Osteoblast (primary cell): ENCODE results near the gene TREH. TPM values are rescaled to one million over a fixed set of nuclear protein-coding genes. Genes with fewer than 3 reads are reported as not detected.

ENCODE experiments used
- DNase-seq: peaks from one replicate; pipeline ENCODE4 v3.0.0; 2011; ENCODE audit warnings: low spot score, mixed read lengths; ENCODE audit not compliant: insufficient read length; ENCODE audit errors: missing footprints
- H2AFZ ChIP-seq: 2 replicates; pipeline ENCODE4 v1.6.0; 2011; ENCODE audit warnings: mild to moderate bottlenecking, low read length
- H3K27ac ChIP-seq: 2 replicates; pipeline ENCODE4 v1.5.1; 2011; ENCODE audit warnings: mild to moderate bottlenecking, low read depth, low read length, moderate library complexity
- H3K27me3 ChIP-seq: 2 replicates; pipeline ENCODE4 v1.6.0; 2012; ENCODE audit warnings: mild to moderate bottlenecking, control low read depth, inconsistent platforms, low read length, moderate library complexity; ENCODE audit not compliant: insufficient read depth
- H3K36me3 ChIP-seq: 2 replicates; pipeline ENCODE4 v1.5.1; 2011; ENCODE audit warnings: mild to moderate bottlenecking, low read length, control low read depth, moderate library complexity; ENCODE audit not compliant: insufficient read depth
- H3K4me1 ChIP-seq: 2 replicates; pipeline ENCODE4 v1.5.1; 2011; ENCODE audit warnings: mild to moderate bottlenecking, low read length, control low read depth, moderate library complexity; ENCODE audit not compliant: insufficient read depth
- H3K4me2 ChIP-seq: 2 replicates; pipeline ENCODE4 v1.6.0; 2011; ENCODE audit warnings: mild to moderate bottlenecking, low read length; ENCODE audit not compliant: insufficient read depth
- H3K4me3 ChIP-seq: fragments of 200-600 bp; sonication (generic); 3 replicates; pipeline ENCODE4 v1.5.1; 2012; ENCODE audit warnings: mild to moderate bottlenecking, low read length, inconsistent platforms; ENCODE audit not compliant: insufficient read depth
- H3K79me2 ChIP-seq: 2 replicates; pipeline ENCODE4 v1.6.0; 2012; ENCODE audit warnings: mild to moderate bottlenecking, low read length, control low read depth, inconsistent platforms; ENCODE audit not compliant: insufficient read depth
- H3K9me3 ChIP-seq: 2 replicates; pipeline ENCODE4 v1.5.1; 2011; ENCODE audit warnings: low read depth, low read length, control low read depth
- H4K20me1 ChIP-seq: 2 replicates; pipeline ENCODE4 v1.6.0; 2012; ENCODE audit warnings: mild to moderate bottlenecking, low read length, control low read depth; ENCODE audit not compliant: insufficient read depth
- CTCF ChIP-seq: IDR thresholded peaks from 2 replicates; pipeline ENCODE4 v1.5.1; 2011; ENCODE audit warnings: mild to moderate bottlenecking, low read depth, low read length, moderate library complexity; ENCODE audit errors: extremely low read depth
- total RNA-seq: library from RNA; depleted of rRNA; stranded (reverse); fragments of >200 nt; gene quantifications from 2 replicates; pipeline ENCODE4 v1.2.3, GENCODE V29; 2012

Gene TREH
- total RNA-seq, 1 donor: not detected

- peak overlapping the region; percentile 99 for H3K27ac ChIP-seq
- peak overlapping the region; percentile 100 for H3K4me2 ChIP-seq
- no peaks in the 10 kb centered on the region for H3K27me3 ChIP-seq
- no peak for DNase-seq
- H2AFZ ChIP-seq: peak overlapping the region; percentile 37
- peaks cover 38% of the 10 kb centered on the region for H3K79me2 ChIP-seq
- no peaks in the 10 kb centered on the region for H3K9me3 ChIP-seq
- H3K4me1 ChIP-seq: peaks cover 65% of the 10 kb centered on the region
- peak overlapping the region; percentile 82 for H3K4me3 ChIP-seq
- no peak for TF ChIP-seq CTCF
- H3K36me3 ChIP-seq: peaks cover 30% of the 10 kb centered on the region
- peaks cover 17% of the 10 kb centered on the region for H4K20me1 ChIP-seq
Measured at GRCh38 chr11:118620529-118621070, 58.9 kb downstream of the TREH start.

GRCh38 chr11:118619444-118620197 is 59.8 kb downstream of the TREH start:
- Histone ChIP-seq H3K27me3 (no peaks in the 10 kb centered on the region), H3K9me3 (no peaks in the 10 kb centered on the region), H3K4me2 (peak overlapping the region; percentile 100), H3K36me3 (peaks cover 23% of the 10 kb centered on the region), H3K79me2 (peaks cover 29% of the 10 kb centered on the region), H3K27ac (peak overlapping the region; percentile 99), H3K4me1 (peaks cover 67% of the 10 kb centered on the region), H2AFZ (no peak overlapping the region), H3K4me3 (peak overlapping the region; percentile 37), H4K20me1 (peaks cover 8% of the 10 kb centered on the region)
- TF ChIP-seq CTCF: no peak
- DNase-seq: peak; percentile 95

GRCh38 chr11:118618991-118619375 is 60.5 kb downstream of the TREH start:
- DNase-seq: peak; percentile 84
- Histone ChIP-seq H3K9me3 (no peaks in the 10 kb centered on the region), H3K27ac (peak overlapping the region; percentile 99), H4K20me1 (peaks cover 5% of the 10 kb centered on the region), H2AFZ (no peak overlapping the region), H3K4me1 (peaks cover 67% of the 10 kb centered on the region), H3K36me3 (peaks cover 24% of the 10 kb centered on the region), H3K27me3 (no peaks in the 10 kb centered on the region), H3K4me3 (peak overlapping the region; percentile 33), H3K79me2 (peaks cover 27% of the 10 kb centered on the region), H3K4me2 (peak overlapping the region; percentile 100)
- no peak for TF ChIP-seq CTCF
